ENCODE measurements around the gene TMEM80.

Gene TMEM80

DNA sequence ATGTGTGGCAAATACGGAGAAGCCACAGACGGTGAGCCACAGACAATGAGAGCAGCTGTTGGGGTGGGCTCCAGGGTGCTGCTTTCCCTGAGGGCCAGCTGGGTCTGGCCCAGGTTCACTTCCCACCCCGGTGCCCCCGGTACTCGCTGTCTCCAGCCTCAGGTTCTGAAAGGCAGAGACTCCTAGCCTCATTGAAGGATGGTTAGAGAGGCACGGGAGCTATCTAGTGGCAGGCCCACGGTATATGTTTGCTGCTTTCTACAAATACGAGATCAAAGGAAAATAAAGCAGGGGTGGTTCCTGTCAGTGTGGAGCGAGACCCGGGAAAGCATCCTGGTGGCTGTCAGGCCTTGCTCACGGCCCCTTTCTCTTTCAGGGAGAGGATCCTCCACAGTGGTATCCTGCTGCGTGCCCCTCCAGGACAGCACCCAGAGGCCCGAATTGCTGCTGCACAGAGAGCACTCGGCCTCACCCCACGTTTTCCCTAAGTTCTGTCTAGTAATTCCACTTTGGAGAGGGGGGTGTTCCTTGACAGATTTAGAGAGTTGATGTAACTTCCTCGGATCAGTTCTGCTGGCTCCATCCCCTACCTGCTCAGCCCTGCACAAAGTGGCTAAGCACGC, 3.0 kb downstream of the TMEM80 start:
- no peak for FAIRE-seq

DNA sequence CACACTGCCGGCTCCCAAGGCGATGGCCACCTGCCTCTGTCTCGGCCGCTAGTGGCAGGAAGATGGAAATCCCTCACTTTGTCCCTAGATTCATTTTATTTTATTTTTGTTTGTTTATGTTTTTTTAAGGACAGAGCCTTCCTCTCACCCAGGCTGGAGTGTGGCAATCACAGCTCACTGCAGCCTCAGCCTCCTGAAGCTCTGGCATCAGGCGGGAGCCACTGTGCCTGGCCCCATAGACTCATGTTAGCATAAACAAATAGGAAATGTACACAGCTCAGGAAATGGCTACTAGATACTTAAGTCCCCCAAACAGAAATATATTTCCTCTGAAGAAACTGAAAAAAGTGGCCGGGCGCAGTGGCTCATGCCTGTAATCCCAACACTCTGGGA, 3.5 kb downstream of the TMEM80 start:
- DNase-seq (ENCODE audit: insufficient read length, low spot score) (no peak), FAIRE-seq (no peak)

More for the DNA sequence above, 3.0 kb downstream of the TMEM80 start:
- no peak for DNase-seq (ENCODE audit: insufficient read length, low spot score)

DNA sequence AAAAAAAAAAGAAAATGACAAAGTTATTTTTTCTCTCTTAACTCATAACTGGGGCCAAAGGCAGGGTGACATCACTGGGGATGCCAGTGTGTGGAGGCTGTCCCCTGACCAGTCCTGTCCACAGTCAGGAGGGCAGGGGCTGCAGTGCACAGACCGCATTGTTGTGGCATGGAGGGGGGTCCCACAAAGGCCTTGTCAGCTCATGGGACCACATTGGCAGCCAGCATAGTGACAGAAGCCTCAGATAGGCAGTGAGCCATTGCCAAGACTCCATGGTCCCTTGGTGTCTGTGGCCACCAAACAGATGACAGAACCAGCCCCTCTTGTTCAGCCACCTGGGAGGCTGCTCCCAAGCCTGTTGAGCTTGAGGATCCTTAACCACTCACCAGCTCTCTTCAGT, 4.1 kb downstream of the TMEM80 start:
- FAIRE-seq: no peak
- no peak for DNase-seq (ENCODE audit: insufficient read length, low spot score)

DNA sequence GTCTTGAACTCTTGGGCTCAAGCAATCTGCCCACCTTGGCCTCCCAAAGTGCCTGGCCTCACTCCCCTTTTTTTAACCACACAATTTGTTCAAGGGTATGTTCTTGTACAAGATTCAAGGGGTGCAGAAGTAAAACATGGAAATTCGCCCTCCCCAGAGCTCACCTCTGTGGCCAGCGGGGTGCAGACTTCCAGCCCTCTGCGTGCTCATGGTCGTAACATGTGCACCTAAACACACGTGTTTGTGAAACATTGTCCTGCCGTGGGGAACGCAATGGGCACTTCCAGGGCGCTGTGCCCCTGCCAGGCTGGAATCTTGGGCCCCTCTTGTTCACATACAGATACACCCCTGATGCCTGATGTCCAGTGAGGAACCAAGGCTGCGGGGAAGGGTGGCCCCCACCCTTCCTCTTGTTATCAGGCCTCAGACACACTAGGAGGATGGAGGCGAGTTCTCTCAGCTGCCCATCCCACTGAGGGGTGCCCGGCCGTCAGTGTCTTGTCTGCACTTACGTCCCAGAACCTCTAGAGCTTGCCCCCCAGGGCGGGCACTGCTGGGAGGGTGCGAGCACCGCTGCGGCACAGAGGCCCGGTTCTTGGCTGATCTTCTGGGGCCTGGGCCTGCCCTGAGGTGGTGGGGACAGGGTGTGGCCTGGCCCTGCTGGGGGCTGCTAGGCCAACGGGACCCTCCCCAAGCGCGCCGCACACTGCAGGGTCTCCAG, 6.3 kb downstream of the TMEM80 start:
- DNase-seq (ENCODE audit: insufficient read length, low spot score): no peak
- FAIRE-seq: no peak

DNA sequence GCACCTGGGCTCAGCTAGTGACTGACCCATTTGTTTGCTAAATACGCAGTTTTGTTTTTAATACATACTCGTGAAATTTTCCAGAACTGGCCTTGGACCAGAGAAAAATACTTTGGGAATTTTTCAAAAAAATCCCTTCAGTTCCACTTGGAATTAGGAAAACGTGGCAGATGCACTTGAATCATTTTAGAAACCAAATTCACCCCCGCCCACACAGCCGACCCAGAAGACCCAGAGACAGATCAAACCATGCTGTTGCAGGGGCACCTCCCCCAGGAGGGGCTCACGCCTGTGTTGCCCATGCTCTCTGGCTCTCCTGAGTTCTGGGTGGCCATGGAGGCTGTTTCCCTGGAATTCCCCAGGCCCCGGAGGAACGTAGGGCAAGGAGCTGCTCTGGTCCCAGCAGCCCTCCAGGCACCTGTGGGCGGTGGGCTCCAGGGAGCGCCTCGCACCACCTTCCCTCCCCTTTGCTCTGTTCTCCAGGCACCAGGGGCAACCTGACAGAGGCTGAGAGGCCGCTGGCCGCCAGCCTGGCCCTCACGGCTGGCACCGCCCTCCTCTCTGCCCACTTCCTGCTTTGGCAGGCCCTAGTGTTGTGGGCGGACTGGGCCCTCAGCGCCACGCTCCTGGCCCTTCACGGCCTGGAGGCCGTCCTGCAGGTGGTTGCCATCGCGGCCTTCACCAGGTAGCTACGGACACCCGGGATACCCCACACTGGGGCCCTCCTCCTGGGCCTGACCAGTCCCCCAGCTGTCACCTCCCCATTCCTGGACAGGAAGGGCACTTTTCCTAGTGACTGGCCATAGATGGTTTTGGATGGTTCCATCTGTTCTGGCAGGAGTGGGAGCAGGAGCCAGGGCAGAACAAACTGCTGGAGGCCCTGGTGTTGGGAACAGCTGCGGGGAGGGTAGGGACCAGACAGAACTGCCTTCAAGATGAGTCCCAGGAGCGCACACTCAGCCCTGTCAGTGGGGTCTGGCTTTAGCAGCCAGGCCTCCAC, 7.1 kb downstream of the TMEM80 start:
- FAIRE-seq (no peak), DNase-seq (ENCODE audit: insufficient read length, low spot score) (no peak)

DNA sequence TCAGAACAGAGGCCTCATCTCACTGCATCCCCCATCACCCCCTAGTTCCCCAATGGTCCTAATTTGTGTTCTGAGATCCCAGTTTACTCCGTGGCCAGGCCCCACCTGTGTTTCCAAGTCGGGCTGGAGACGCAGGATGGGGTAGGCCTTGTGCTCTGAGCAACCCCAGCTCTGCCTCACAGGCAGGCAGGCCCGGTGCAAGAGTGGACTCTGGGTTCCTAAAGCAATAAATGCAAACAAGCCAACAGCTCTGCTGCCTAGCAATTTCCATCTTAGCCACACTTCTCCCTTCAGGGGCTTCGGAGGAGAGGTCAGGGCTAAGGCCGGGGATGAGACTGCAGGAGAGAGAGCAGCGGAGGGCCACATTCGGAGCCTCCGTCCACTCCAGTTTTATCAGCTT, 7.9 kb downstream of the TMEM80 start:
- FAIRE-seq: no peak
- no peak for DNase-seq (ENCODE audit: insufficient read length, low spot score)

DNA sequence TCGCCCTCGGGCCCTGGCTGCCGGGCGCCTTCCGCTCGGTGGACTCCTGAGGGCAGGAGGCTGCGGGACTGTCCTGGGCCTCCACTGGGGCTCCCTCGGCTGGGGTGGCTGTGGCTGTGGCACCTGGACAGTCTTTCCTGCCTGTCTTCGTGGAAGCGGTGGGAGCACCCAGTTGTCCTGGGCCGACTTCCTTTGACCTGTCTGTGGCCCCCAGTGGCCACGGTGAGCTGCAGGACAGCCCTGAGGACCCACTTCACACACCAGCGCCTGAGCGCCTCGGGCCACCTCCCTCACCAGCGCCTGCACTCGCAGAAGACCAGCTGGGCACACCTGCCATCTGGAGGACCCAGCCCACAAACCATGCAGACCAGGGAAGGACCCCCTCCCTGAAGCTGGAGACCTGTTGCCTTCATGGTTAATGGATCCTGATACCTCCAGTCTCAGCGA, 8.6 kb downstream of the TMEM80 start:
- no peak for FAIRE-seq

DNA sequence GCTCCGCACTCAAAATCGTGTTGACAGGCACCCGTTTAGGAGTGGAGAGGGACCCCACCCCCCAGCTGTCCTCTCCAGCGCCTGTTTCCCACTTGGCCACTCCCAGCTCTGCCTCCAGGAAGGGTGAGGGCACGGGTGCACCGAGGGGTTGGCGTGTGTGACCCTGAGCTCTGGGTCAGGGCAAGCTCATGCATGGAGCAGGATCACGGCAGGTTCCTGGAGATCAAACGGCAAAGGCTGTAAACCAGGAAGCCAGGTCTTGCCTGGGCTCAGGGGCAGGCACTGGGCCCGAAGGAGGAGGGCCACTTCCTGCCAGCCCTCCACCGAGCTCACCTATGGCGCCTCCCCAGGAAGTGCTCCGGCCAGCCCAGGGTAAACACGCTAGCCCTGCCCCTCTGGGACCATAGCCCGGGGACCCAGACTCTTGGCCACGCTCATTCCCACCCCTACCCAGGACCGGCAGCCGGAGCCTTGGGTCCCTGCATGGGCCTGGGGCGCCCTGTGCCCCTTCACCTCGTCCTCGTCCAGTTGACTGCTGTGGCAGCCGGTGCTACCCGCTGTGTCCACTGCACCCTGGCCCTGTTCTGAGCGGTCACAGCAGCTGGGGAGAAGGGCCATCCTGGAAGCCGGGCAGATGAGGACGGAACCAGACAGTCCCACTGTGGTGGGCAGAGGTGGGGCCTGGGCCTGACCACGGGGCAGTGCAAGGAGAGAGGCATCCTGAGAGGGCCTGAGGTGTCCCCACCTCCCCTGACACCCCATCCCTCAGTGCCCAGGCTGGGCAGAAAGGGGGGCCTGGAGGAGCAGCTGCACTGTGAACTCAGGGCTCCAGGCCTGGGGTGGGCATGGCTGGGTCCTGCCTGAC, 9.4 kb downstream of the TMEM80 start:
- FAIRE-seq (no peak), DNase-seq (ENCODE audit: insufficient read length, low spot score) (no peak)

More for the DNA sequence above, 8.6 kb downstream of the TMEM80 start:
- DNase-seq (ENCODE audit: insufficient read length, low spot score): no peak

DNA sequence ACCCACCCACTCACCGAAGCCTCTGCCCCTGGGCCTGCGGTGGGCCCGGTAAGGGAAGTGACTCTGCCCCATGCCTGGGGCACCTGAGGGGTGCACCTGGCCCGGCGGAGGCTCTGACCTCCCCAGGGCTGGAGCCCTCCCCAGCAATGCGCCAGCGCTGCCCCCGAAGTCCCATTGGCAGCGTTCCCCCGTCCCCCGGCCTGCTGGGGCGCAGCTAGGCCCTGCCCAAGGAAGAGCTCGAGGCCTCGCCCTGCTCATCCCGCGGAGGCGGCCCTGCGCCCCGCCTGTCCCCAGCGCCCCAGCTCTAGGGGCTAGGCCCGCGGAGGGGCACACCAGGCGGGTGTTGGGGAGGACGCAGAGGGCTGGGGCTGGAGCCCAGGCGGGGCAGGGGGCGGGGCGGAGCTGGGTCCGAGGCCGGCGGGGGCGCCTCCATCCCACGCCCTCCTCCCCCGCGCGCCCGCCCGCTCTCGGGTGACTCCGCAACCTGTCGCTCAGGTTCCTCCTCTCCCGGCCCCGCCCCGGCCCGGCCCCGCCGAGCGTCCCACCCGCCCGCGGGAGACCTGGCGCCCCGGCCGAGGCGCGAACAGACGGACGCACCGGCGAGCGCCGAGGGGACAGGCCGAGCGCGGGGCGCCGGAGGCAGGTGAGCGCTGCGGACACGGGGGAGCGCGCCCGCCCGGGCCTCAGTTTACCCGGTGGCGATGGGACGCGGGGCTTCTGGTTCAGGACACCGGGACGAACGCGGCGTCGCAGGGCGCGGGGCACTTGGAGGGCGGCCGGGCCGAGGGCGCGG, 10.2 kb downstream of the TMEM80 start, which contains the start of gene EPS8L2:
Gene EPS8L2, plus strand, starts transcription at position 586 of the 793 bp plus-strand sequence. CDS start 3,177 bp downstream, outside the sequence.
- no peak for DNase-seq (ENCODE audit: insufficient read length, low spot score)
- FAIRE-seq: no peak

DNA sequence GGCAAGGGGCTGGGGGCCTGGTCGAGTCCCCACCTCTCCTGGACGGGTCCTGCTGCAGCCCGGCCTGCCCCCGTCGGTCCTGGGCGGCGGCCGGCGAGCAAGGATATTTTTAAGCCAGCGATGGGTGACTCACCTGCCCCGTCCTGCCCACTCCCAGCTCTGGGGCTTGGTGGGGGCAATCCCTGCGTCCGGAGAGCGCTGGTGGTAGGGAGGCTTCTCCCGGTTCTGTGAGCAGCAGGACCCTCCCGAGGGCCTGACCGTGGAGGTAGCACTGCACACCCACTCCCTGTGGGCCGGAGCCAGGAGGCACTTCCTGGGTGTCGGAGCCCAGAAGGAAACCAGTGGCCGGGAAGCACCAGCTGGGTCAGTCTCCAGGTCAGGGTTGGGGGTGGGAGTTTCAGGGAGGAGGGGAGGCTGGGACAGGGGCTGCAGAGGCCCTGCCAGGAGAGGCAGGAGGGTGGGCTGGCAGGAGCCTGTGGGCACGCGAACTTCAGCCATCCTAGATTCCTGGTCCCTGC, 10.9 kb downstream of the TMEM80 start:
- FAIRE-seq (peak; percentile 54), DNase-seq (ENCODE audit: insufficient read length, low spot score) (no peak)

DNA sequence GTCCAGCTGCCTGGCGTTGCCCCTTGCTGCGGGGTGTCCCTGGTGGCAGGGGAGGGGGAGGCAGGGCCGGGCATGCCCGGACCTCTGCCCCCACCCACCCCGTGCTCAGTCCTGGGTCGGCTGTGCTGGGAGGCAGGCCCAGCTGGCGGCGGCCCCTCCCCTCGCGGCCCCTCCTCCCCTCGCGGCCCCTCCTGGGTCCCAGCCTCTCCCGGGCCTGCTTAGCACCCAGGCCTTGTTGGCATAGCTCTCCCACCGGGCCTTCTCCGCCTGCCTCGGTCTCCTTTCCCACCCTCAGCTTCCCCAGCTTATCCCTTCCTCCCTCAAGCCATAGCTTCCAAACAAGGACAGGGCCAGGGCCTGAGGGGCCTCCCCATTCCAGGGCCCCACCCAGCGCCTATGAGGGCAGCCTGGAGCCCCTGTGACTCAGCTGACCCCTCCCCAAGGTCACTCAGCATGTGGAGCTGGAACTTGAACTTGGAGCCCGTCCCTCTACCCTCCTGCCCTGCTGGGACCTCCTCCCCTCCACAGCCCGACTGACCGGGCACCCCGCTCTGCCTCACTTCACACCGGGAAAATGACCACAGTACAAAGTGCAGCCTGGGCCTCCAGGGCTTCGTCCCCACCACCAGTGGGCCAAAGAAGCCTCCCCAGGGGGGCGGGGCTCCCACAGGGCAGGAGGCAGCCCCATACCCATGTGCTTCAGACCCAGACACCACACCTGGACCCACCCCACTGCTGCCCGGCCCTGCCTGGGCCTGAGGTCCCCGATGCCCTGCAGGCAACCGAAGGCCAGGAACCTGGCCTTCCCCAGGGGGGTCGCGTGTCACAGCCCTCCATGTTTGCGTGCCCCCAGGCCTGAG, 11.6 kb downstream of the TMEM80 start:
- peak; percentile 89 for FAIRE-seq
- peak; percentile 70 for DNase-seq (ENCODE audit: insufficient read length, low spot score)

DNA sequence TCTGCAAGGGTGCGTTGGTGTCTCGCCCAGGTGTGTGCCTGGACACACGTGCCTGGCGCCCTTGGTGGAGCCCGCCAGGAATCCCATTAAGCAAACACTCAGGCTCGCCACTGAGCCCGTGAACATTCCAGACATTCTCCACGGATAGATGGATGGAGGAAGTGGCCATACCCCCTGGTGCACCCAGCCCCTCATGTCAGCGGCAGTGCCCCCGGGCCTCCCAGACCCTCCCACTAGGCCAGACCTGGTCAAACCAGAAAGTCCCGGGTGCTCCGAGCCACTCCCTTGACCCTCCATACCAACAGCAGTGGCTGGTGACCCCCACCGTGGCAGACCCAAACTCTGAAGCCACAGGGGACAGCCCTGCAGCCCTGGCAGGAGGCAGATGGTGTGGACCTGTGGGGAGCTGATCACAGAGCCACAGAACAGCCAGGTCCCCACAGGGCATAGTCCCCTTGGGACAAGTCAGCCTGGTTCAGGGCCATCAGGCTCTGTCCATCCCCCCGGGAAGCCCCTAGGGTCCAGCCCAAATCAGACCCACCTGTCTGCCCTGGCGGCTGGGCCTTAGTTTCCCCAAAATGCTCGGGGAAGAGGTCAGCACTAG, 12.3 kb downstream of the TMEM80 start:
- no peak for DNase-seq (ENCODE audit: insufficient read length, low spot score)
- no peak for FAIRE-seq

DNA sequence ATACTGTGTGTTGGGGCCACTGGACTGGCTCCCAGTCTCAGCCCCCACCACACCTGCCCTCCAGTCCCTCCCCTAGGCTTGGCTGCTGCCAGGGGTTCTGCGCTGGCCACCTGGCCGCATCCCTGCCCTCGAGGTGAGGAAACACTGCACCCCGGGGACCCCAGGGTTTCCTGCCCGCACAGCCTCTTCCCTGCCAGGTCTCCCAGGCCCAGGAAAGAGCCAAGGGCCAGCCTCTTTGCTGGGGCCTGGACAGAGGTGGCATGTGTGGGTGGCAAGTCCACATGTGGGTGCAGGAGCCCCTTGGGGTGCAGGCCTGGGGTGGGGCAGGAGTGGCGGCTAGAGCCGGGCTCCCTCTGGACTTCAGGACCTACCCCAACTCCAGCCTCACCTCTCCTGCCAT, 12.9 kb downstream of the TMEM80 start:
- DNase-seq (ENCODE audit: insufficient read length, low spot score) (no peak), FAIRE-seq (no peak)

DNA sequence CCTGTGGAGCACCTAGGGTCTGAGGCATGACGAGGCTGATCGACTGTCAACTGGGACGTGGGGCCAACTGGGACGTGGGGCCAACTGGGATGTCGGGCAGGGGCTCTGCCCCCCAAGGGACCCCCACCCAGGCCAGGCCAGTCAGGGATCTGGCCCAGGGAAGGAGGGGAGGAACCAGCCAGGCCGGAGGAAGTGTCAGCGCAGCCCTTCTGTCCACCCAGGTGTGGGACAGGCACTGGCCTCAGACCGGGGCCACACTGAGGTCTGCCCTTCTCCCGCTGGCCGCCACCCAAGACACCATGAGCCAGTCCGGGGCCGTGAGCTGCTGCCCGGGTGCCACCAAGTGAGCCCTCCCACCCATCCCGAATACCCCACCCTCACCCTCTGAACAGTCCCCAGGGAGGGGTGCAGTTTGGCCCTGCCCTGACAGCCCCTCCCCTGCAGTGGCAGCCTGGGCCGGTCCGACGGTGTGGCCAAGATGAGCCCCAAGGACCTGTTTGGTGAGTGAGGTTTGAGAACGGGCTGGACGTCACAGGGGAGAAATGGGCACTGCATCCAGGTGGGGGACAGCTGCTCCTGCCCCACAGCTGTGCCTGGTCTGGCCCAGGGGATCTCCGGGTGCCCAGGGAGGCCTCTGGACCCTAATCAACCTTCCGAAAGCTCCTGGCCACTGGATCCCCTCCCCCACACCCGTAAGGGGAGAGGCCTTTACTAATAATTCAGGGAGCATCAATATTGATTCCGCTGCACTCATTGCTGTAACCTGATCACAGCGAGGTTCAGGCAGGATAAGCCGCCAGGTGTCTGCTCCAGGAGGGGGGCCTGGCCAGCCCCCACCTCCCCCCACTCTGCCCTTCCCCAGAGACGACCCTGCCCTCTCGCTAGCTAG, 13.7 kb downstream of the TMEM80 start:
- FAIRE-seq: no peak
- no peak for DNase-seq (ENCODE audit: insufficient read length, low spot score)

DNA sequence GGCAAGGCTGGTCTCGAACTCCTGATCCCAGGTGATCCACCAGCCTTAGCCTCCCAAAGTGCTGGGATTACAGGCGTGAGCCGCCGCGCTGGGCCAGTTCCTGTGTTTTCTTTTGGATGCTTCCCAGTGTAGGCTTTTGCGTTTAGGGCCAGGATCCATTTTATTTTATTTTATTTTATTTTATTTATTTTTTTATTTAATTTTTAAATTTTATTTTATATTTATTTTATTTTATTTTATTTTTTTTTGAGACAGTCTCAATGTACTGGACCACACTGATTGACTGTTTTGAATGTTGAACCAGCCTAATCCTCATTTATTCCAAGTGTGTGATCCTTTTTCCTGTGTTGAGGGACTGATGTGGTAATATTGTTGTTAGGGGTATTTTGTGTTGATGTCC, 18.8 kb downstream of the TMEM80 start:
- FAIRE-seq: no peak
- DNase-seq (ENCODE audit: insufficient read length, low spot score): no peak

DNA sequence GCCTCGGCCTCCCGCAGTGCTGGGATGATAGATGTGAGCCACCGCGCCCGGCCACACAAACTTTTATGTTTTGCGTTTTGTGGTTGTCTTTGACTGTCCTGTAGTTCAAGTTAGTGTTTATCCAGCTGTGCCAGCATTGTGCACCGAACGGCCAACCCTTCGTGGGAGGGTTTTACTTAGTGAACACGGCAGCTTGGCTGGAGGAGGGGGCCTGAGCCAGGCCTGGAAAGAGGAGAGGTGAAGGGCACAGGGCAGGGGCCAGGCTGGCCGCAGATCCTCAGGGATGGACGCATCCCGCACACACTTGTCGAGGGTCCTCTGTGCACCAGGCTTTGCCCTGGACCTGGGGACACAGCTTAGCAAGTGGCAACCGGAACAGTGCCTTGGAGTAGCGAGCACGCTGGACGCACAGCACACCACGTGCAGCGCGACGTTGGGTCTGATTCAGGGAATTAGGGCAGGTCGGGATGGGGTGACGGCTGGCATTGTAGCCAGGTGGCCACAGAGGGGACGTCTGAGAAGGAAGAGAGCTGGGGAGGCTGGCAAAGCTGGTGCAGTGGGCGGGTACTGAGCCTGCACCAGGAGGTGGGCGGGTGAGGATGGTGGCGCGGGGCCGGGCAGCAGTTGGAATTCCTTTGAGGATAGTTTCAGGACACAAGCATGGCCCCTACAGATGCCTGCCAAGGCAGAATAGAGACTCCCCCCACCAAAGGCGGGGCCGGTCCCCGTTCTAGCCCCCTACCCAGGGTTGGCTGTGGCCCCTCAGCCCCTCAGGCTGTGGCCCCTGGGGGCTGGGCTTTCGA, 23.8 kb downstream of the TMEM80 start:
- DNase-seq (ENCODE audit: insufficient read length, low spot score) (no peak), FAIRE-seq (no peak)

Measured in HTR-8/SVneo (cell line).